Glutamatergic neuron (in vitro differentiated cells): Measurements from ENCODE around the gene ADAMTS17. TPM values are rescaled to one million over a fixed set of nuclear protein-coding genes. Genes with fewer than 3 reads are reported as not detected.

Experiments
- DNase-seq: peaks from one replicate; pipeline ENCODE4 v3.0.0; 2022
- H3K27ac Mint-ChIP-seq: one replicate; pipeline ENCODE4 v1.8.0; 2020; ENCODE audit warnings: mild to moderate bottlenecking, mixed read lengths, inconsistent platforms; ENCODE audit not compliant: unreplicated experiment
- H3K27me3 Mint-ChIP-seq: one replicate; pipeline ENCODE4 v1.8.0; 2020; ENCODE audit warnings: mild to moderate bottlenecking, moderate library complexity, mixed read lengths, inconsistent platforms; ENCODE audit not compliant: unreplicated experiment
- H3K36me3 Mint-ChIP-seq: one replicate; pipeline ENCODE4 v1.8.0; 2020; ENCODE audit warnings: mild to moderate bottlenecking, mixed read lengths, inconsistent platforms; ENCODE audit not compliant: unreplicated experiment
- H3K4me1 Mint-ChIP-seq: one replicate; pipeline ENCODE4 v1.8.0; 2020; ENCODE audit warnings: mild to moderate bottlenecking, low read depth, mixed read lengths, inconsistent platforms; ENCODE audit not compliant: unreplicated experiment
- H3K4me3 Mint-ChIP-seq: one replicate; pipeline ENCODE4 v1.8.0; 2020; ENCODE audit warnings: mild to moderate bottlenecking, mixed read lengths, inconsistent platforms; ENCODE audit not compliant: unreplicated experiment
- H3K9me3 Mint-ChIP-seq: one replicate; pipeline ENCODE4 v1.8.0; 2020; ENCODE audit warnings: mild to moderate bottlenecking, moderate library complexity, mixed read lengths, inconsistent platforms; ENCODE audit not compliant: unreplicated experiment
- total RNA-seq: library from RNA; stranded (reverse); fragmentation: NEBNext Ultra II Directional; extraction: Animal tissue kit (Norgen Biotek cat#: 25700); gene quantifications from one replicate; pipeline ENCODE4 v1.2.1, GENCODE V29; 2021; ENCODE audit not compliant: unreplicated experiment
- TF ChIP-seq, protein P1 (sequence below): fragments of 200-600 bp; sonication (generic); IDR thresholded peaks from one replicate; pipeline ENCODE4 v1.5.0; 2021; ENCODE audit not compliant: partially characterized antibody, unreplicated experiment

The ADAMTS17 gene
- total RNA-seq, 1 donor from 2014 or later, result 6.8 TPM

DNA sequence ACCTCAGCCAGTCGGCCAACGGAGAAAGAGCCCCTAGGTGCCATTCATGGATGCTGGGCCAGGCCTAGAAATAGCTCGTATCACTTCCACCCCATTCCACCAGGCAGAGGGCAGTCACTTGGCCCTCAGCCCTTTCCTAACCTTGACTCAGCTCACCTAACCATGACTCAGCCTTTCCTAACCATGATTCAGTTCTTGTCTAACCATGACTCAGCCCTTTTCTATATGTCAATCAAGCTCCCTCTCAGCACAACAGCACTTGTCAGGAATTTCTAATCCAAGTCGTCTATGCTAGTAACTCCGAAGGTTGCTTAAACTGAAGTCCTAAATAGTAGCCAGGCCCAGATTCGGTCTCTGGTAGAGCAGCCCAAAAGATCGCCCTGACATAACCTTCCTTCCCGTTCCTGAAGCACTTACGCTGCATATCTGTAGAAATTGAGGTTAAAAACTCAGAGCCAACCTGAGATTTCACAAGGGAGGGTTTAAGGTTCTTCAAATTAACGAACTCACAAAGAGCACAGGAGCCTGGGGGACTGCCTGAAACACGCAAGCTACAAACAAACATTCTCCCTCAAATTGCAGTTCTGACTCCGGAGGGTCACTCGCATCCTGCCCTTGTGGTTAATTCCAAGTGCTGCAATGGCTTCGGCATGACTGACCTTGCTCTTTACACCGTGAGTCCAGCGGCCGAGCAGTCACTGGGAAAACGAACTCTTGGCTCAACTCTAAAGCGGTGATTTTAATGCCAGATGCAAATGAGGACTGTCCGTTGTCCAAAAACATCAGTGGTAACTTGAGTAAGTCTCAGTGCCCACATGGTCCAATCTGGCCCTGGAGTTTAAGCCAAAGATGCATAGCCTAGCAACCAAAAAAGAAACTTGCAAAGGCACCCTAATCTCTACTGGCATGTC is 99.9 kb downstream of the ADAMTS17 start:
- Mint-ChIP-seq H3K9me3 (peaks cover 1% of the 10 kb centered on the region), H3K36me3 (no peaks in the 10 kb centered on the region), H3K4me3 (no peak overlapping the region), H3K4me1 (peaks cover 2% of the 10 kb centered on the region), H3K27ac (no peak overlapping the region), H3K27me3 (peaks cover 2% of the 10 kb centered on the region)
- no peak for DNase-seq
- TF ChIP-seq, protein P1, sequence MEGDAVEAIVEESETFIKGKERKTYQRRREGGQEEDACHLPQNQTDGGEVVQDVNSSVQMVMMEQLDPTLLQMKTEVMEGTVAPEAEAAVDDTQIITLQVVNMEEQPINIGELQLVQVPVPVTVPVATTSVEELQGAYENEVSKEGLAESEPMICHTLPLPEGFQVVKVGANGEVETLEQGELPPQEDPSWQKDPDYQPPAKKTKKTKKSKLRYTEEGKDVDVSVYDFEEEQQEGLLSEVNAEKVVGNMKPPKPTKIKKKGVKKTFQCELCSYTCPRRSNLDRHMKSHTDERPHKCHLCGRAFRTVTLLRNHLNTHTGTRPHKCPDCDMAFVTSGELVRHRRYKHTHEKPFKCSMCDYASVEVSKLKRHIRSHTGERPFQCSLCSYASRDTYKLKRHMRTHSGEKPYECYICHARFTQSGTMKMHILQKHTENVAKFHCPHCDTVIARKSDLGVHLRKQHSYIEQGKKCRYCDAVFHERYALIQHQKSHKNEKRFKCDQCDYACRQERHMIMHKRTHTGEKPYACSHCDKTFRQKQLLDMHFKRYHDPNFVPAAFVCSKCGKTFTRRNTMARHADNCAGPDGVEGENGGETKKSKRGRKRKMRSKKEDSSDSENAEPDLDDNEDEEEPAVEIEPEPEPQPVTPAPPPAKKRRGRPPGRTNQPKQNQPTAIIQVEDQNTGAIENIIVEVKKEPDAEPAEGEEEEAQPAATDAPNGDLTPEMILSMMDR, result no peak

DNA sequence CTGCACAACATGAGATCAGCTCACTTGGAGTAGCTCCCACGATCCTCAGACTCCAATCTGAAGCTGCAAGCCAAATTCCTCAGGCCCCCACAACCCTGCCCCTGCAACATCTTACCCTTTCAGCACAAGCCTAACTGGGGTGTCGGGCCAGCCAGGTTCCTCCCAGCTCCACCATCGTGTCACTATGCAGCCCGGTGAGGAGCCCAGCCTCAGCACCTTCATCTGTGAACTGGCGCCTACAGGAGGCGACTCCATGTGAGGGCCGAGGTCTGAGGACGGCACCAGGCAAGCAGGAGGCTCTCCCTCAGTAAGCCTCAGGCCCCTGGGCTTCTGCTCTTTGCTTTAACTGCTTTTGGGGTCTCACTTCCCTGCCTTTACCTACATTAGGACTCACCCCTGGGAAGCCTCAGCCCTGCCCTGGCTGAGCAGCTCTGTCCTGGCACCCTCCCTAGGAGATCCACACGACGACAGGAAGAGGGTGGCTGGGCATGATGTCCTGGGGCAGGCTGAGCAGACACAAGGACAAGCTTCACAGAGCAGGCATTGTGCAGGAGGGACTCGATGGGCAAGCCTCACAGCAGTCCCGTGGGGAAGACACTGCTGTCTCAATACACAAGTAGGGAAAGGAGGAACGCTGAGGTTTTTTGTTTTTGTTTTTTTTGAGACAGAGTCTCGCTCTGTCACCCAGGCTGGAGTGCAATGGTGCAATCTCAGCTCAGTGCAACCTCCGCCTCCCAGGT is 104.6 kb downstream of the ADAMTS17 start:
- H3K27ac Mint-ChIP-seq, result no peak overlapping the region
- H3K4me1 Mint-ChIP-seq, result peaks cover 15% of the 10 kb centered on the region
- no peaks in the 10 kb centered on the region for H3K36me3 Mint-ChIP-seq
- DNase-seq, result no peak
- H3K27me3 Mint-ChIP-seq, result peaks cover 7% of the 10 kb centered on the region
- no peak overlapping the region for H3K4me3 Mint-ChIP-seq
- H3K9me3 Mint-ChIP-seq, result no peaks in the 10 kb centered on the region
- TF ChIP-seq, protein P1, result no peak

DNA sequence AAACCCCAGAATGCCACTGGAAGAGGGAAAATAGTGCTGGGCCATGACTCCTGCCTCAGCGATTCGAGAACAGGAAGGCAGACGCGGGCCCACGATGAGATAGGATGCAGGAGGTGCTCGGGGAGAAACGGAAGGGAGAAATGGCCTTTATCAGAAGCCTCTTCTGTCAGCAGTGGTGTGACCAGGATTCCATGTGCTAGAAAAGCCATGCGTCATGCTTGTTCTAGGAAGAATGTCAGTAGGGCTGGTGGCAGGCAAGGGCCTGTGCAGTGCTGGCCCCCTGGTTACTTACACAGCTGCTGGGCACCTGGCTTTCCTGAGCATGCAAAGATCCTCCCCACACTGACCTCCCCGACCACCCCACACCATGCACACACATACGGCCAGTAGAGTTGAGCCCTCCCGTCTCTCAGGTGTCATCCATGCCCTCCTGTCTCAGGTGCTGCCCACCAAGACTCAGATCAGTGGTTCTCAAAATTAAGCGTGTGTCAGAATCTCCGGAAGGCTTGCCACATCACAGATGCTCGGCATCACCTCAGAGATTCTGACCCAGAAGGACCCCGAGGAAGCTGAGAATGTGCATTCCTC is 106.7 kb downstream of the ADAMTS17 start:
- no peaks in the 10 kb centered on the region for H3K36me3 Mint-ChIP-seq
- no peak overlapping the region for H3K4me3 Mint-ChIP-seq
- H3K27me3 Mint-ChIP-seq, result peaks cover 7% of the 10 kb centered on the region
- TF ChIP-seq, protein P1, result no peak
- H3K27ac Mint-ChIP-seq, result peak overlapping the region; percentile 24
- peaks cover 15% of the 10 kb centered on the region for H3K4me1 Mint-ChIP-seq
- no peak for DNase-seq
- H3K9me3 Mint-ChIP-seq, result no peaks in the 10 kb centered on the region

DNA sequence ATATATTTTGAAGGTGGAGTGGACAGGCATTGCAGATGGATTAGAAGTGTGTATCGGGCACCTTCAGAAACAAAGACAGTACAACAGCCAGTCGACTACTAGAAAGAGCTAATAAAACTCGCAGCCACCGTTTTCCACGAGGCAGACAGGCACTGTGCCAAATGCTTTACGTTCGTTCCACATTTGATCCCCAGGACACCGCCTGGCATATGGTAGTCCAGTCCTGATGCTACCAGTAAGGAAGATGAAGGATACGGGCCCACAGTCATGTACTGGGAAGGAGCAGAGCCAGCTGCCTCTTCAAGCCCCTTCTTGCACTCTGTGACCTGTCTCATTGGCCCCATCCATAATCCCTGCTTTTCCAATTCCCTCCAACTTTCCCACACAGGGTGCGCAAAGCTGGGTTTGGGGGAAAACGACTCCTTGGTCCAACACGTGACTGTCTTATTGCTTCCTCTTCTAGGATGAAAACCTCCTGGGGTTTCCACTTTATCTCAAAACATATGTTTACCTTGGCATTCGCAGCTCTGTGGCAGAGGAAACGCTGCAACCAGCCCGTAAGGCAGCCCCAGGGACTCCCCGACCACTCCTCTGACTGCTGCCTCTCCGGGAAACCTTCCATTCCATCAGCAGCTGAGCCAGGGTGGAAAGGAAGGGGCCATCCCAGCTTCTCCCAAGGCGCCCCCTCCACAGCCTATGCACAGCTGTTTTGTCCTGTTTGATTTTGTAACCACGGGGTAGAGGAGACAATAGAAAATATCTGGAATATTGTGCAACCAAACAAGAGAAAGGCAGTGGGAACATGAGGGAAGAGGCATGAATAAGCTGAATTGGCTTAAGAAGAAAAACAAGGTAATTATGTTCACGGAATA is 107.4 kb downstream of the ADAMTS17 start:
- Mint-ChIP-seq H3K9me3 (no peaks in the 10 kb centered on the region), H3K27ac (peak overlapping the region; percentile 24), H3K4me1 (peaks cover 15% of the 10 kb centered on the region), H3K4me3 (no peak overlapping the region), H3K36me3 (no peaks in the 10 kb centered on the region), H3K27me3 (peaks cover 7% of the 10 kb centered on the region)
- DNase-seq, result peak; percentile 30
- TF ChIP-seq, protein P1, result no peak
